ENCODE data around the gene MORC2.

GRCh38 chr22:30922151-30922611 lies 46.4 kb downstream of the MORC2 start:
- no peak for TF ChIP-seq YY1 (IDR thresholded peaks at IDR 0.05; ENCODE audit: insufficient read depth, insufficient read length)
- TF ChIP-seq SUZ12 (IDR thresholded peaks at IDR 0.05; ENCODE audit: extremely low read depth, insufficient read depth, insufficient read length), result no peak
- TF ChIP-seq ZNF274 (IDR thresholded peaks at IDR 0.05; ENCODE audit: low read depth, low read length), result no peak

Data from NT2/D1 (cell line).